ENCODE data around the gene SH3GL1. TPM values are rescaled to one million over a fixed set of nuclear protein-coding genes. Genes with fewer than 3 reads are reported as not detected.

Gene SH3GL1
- total and polyA plus RNA-seq, 2 donors: 15.4 to 40.6 TPM

DNA sequence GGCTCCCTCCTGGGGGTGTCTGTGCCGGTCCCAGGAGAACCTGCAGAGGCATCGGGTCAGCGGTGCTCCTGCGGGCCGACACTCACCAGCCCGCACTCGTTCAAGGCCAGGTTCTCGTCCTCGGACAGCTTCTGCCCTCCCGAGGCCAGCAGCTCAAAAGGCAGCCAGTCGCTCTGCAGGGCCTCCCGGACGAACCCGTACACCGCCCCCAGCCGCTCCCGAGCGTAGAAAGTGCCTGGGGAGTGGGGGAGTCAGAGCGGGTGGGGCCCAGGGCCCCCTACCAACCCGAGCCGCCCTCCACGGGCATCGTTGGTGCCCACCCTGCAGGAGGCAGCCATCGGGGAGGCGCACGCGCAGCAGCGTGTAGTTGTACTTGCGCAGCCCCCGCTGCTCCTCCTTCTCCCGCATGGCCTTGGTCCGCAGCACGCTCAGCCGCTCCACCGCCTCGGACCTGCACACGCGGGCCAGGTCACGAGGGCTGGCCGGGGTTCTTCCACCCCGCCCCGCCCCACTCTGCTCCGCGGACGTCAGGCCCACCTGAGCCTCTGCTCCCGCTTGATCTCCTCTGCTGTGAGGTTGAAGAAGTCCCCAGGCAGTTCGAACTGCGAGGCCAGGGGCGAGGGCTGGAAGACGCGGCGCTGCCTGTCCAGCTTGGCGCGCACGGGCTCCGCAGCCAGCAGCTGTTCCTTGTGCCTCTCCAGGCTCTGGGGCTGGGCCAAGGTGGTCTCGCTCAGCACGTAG lies 45.8 kb upstream of the SH3GL1 start:
- Histone ChIP-seq H3K4me3 (ENCODE audit: low read length in 2 of 2) (no peak overlapping the region), H3K9me3 (ENCODE audit: control insufficient read depth in 2 of 2, insufficient read depth in 1 of 2, low read length in 1 of 2) (peaks cover 0 to 4% of the 10 kb centered on the region in 2 donors), H3K27me3 (ENCODE audit: control insufficient read depth in 2 of 2, insufficient read depth in 1 of 2, low read length in 1 of 2) (no peaks in the 10 kb centered on the region), H3K4me1 (ENCODE audit: control insufficient read depth in 2 of 2, insufficient read depth in 2 of 2, low read length in 2 of 2) (no peaks in the 10 kb centered on the region), H3K27ac (ENCODE audit: low read depth in 1 of 2, low read length in 1 of 2) (no peak overlapping the region), H3K36me3 (ENCODE audit: control insufficient read depth in 2 of 2, insufficient read depth in 2 of 2, low read length in 1 of 2) (peaks cover 73 to 78% of the 10 kb centered on the region in 2 donors)
- no peak for DNase-seq (ENCODE audit: low read depth in 6 of 9, low spot score in 9 of 9)
- WGBS: 98% methylated on average over 58 of the region's 58 CpGs

DNA sequence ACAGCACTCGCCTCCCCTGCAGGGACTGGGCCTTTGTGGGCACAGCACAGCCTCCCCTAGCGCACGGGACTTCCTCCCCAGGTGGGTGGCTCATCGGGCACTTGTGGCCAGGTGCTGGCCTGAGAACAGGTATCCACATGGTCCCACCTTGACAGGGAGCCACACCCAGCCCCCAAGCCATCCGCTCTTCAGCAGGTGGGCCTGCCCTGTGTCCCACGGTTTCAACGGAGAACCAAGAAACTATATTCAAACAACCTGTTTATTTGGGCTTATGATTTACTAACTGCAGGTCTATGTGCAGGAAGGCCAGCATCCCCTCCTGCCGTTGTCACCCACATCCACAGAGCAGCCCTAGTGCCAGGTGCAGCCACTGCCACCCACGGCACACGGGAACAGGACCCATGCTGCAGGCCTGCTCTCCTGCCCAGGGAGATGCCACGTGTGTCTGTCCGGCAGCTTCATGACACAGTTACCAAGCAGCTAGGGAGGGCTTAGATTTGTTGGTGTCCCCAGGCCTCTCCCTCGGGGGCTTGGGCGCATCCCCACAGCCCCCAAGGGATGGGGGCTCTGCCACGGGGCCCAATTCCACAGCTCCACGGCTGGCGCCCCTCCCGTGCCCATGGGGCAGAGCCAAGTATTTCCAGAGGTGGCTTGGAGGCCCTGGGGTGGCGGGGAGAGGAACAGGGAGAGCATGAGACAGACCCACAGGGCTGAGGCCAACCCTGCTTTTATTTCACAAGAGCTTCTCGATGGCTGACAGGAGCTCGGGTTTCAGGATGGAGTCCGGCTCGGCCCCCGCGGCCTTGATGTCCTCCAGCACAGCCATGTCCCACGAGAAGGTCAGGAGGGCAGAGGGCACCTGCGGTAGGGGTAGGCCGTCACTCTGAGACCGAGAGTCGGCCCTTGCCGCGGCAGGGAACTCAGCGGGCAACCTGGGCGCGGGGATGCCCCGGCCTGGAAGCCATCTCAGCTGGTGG lies 44.7 kb upstream of the SH3GL1 start:
- DNase-seq (ENCODE audit: low read depth in 6 of 9, low spot score in 9 of 9): no peak
- Histone ChIP-seq H3K27ac (ENCODE audit: low read depth in 1 of 2, low read length in 1 of 2) (no peak overlapping the region), H3K4me1 (ENCODE audit: control insufficient read depth in 2 of 2, insufficient read depth in 2 of 2, low read length in 2 of 2) (no peaks in the 10 kb centered on the region), H3K36me3 (ENCODE audit: control insufficient read depth in 2 of 2, insufficient read depth in 2 of 2, low read length in 1 of 2) (peaks cover 72 to 77% of the 10 kb centered on the region in 2 donors), H3K9me3 (ENCODE audit: control insufficient read depth in 2 of 2, insufficient read depth in 1 of 2, low read length in 1 of 2) (peaks cover 0 to 4% of the 10 kb centered on the region in 2 donors), H3K27me3 (ENCODE audit: control insufficient read depth in 2 of 2, insufficient read depth in 1 of 2, low read length in 1 of 2) (no peaks in the 10 kb centered on the region), H3K4me3 (ENCODE audit: low read length in 2 of 2) (no peak overlapping the region)
- WGBS: 95% methylated on average over 36 of the region's 36 CpGs

DNA sequence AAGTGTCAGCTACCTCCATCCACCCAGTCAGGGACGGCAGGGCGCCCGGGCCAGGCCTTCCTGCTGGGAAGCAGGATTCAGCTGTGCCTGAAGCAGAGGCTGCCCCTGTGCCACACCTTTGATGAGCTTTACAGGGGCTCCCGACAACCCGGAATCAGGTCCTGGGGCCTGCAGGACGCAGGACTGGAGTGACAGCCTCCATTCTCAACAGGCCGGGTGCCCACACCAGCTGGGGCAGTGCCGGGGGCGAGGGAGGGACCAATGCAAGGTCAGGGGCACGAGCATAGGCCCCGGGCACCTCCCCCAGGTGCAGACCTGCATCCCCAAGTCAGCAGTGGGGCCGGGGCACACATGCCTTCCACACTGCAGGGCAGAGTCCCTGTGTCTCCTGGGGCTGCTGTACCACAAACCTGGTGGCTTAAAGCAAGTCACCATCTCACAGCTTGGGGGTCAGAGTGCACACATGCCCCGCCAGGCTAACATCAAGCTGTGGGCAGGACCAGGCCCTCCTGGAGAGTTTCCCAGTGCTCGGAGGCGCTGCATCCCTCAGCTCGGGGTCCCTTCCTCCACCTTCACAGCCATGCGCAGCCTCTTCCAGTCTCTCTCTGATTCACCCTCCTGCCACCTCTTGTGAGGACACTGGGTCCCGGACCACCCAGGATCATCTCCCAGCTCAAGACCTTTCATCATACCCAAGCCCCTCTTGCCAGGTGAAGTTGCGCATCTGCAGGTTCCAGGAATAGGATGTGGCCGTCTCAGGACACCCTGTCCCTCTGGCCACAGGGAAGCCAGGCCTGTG lies 43.8 kb upstream of the SH3GL1 start:
- H3K27ac ChIP-seq (ENCODE audit: low read depth in 1 of 2, low read length in 1 of 2): no peak overlapping the region
- H3K36me3 ChIP-seq (ENCODE audit: control insufficient read depth in 2 of 2, insufficient read depth in 2 of 2, low read length in 1 of 2): peaks cover 75 to 81% of the 10 kb centered on the region in 2 donors
- no peaks in the 10 kb centered on the region for H3K4me1 ChIP-seq (ENCODE audit: control insufficient read depth in 2 of 2, insufficient read depth in 2 of 2, low read length in 2 of 2)
- WGBS: 96% methylated on average over 20 of the region's 20 CpGs
- H3K9me3 ChIP-seq (ENCODE audit: control insufficient read depth in 2 of 2, insufficient read depth in 1 of 2, low read length in 1 of 2): peaks cover 0 to 4% of the 10 kb centered on the region in 2 donors
- DNase-seq (ENCODE audit: low read depth in 6 of 9, low spot score in 9 of 9): no peak
- H3K27me3 ChIP-seq (ENCODE audit: control insufficient read depth in 2 of 2, insufficient read depth in 1 of 2, low read length in 1 of 2): no peaks in the 10 kb centered on the region
- no peak overlapping the region for H3K4me3 ChIP-seq (ENCODE audit: low read length in 2 of 2)

DNA sequence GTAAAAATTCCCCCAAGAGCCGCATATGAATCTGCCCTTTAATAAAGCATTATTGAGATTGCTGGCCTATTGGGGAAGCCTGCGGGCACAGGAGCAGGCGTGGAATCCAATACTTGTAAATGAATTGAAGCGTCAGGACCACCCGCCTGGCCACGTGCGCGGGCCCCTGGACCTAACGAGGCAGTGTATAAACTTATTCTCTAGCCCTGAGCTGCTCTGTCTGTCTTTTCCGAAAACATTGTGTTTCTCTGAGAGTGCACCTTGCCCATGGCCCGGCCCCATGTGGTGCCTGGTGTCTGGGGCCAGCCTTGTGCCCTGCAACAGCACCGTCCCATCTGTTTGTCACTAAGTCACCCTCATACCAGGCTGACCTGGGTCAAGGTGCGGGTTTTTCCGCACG lies 42.8 kb upstream of the SH3GL1 start:
- H3K9me3 ChIP-seq (ENCODE audit: control insufficient read depth in 2 of 2, insufficient read depth in 1 of 2, low read length in 1 of 2): peaks cover 0 to 4% of the 10 kb centered on the region in 2 donors
- no peaks in the 10 kb centered on the region for H3K27me3 ChIP-seq (ENCODE audit: control insufficient read depth in 2 of 2, insufficient read depth in 1 of 2, low read length in 1 of 2)
- no peaks in the 10 kb centered on the region for H3K4me1 ChIP-seq (ENCODE audit: control insufficient read depth in 2 of 2, insufficient read depth in 2 of 2, low read length in 2 of 2)
- H3K4me3 ChIP-seq (ENCODE audit: low read length in 2 of 2): no peak overlapping the region
- WGBS: 96% methylated on average over 15 of the region's 15 CpGs
- DNase-seq (ENCODE audit: low read depth in 6 of 9, low spot score in 9 of 9): no peak
- peaks cover 65 to 79% of the 10 kb centered on the region in 2 donors for H3K36me3 ChIP-seq (ENCODE audit: control insufficient read depth in 2 of 2, insufficient read depth in 2 of 2, low read length in 1 of 2)
- H3K27ac ChIP-seq (ENCODE audit: low read depth in 1 of 2, low read length in 1 of 2): no peak overlapping the region

DNA sequence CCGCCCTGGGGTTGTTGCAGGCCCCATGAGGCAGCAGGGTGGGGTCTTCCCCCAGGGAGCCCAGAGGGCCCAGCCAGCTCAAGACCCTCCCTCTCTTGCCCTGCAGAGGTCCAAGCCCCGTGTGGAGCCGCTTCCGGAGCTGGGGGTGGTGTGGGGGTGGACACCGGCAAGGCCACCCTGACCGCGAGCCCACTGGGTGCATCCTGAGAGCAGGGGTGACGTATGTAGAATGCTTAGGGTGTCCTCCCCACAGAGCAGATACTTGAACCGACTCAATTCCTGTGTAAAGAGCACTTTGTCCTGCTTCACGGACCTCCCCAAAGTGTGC lies 42.4 kb upstream of the SH3GL1 start:
- H3K36me3 ChIP-seq (ENCODE audit: control insufficient read depth in 2 of 2, insufficient read depth in 2 of 2, low read length in 1 of 2): peaks cover 65 to 75% of the 10 kb centered on the region in 2 donors
- H3K9me3 ChIP-seq (ENCODE audit: control insufficient read depth in 2 of 2, insufficient read depth in 1 of 2, low read length in 1 of 2): peaks cover 0 to 4% of the 10 kb centered on the region in 2 donors
- 96% methylated on average over 10 of the region's 10 CpGs for WGBS
- no peaks in the 10 kb centered on the region for H3K4me1 ChIP-seq (ENCODE audit: control insufficient read depth in 2 of 2, insufficient read depth in 2 of 2, low read length in 2 of 2)
- no peak overlapping the region for H3K27ac ChIP-seq (ENCODE audit: low read depth in 1 of 2, low read length in 1 of 2)
- no peak for DNase-seq (ENCODE audit: low read depth in 6 of 9, low spot score in 9 of 9)
- H3K27me3 ChIP-seq (ENCODE audit: control insufficient read depth in 2 of 2, insufficient read depth in 1 of 2, low read length in 1 of 2): no peaks in the 10 kb centered on the region
- no peak overlapping the region for H3K4me3 ChIP-seq (ENCODE audit: low read length in 2 of 2)

DNA sequence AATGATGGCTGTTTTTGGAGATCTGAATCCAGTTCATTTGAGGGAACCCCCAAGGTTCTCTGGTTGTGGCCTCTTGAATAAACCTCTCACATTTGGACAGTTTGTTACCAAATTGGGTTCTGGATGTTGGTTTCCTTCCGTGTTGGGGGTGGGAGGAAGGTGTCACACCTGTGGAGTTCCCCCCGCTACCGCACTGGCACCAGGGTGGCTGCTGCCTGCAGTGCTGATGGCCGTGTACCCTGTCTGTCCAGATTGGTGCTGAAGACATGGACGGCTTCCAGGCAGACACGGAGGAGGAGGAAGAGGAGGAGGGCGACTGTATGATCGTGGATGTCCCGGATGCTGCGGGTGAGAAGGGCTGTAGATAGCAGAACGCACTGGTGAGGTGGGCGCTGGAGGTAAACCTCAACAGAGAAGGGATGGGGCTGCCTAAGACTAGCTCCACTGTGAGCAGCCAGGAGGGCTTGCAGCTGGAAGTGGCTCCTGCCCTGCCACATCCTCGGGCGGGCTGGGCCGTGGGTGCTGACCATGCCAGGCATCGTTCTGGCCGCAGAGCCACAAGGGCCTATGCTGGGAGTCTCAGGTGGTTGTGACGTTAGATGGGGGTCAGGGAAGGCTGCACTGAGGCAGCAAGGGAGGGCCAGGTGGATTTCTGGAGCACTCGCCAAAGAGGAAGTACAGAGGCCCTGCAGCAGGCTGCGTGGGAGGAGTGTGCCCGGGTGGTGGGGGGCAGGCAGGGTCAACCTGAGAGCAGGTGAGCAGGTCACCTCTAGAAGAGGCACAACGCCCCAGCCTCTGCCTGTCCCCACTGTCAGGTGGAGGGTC lies 41.9 kb upstream of the SH3GL1 start:
- WGBS: 87% methylated on average over 22 of the region's 22 CpGs
- no peak for DNase-seq (ENCODE audit: low read depth in 6 of 9, low spot score in 9 of 9)
- H3K27me3 ChIP-seq (ENCODE audit: control insufficient read depth in 2 of 2, insufficient read depth in 1 of 2, low read length in 1 of 2): no peaks in the 10 kb centered on the region
- no peaks in the 10 kb centered on the region for H3K4me1 ChIP-seq (ENCODE audit: control insufficient read depth in 2 of 2, insufficient read depth in 2 of 2, low read length in 2 of 2)
- H3K27ac ChIP-seq (ENCODE audit: low read depth in 1 of 2, low read length in 1 of 2): no peak overlapping the region
- H3K36me3 ChIP-seq (ENCODE audit: control insufficient read depth in 2 of 2, insufficient read depth in 2 of 2, low read length in 1 of 2): peaks cover 59 to 71% of the 10 kb centered on the region in 2 donors
- no peak overlapping the region for H3K4me3 ChIP-seq (ENCODE audit: low read length in 2 of 2)
- peaks cover 0 to 4% of the 10 kb centered on the region in 2 donors for H3K9me3 ChIP-seq (ENCODE audit: control insufficient read depth in 2 of 2, insufficient read depth in 1 of 2, low read length in 1 of 2)

DNA sequence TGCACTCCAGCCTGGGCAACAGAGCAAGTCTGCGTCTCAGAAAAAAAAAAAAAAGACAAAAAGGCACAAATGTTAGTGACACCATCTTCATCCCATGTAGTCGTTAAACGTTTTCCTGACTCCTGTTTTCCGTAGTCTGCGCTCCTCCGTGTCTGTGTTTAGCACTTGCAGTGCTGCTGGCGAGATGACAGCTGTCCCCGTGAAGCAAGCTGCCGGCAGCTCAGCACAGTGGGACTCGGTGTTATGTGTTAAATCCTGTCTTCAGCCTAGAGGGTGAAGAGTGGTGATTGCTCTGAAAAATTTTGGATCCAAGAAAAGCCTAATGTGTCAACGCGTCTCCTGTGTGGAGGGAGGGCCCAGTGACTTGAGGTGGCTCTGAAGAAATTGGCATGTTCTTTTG lies 38.9 kb upstream of the SH3GL1 start:
- WGBS: 93% methylated on average over 12 of the region's 12 CpGs
- Histone ChIP-seq H3K27me3 (ENCODE audit: control insufficient read depth in 2 of 2, insufficient read depth in 1 of 2, low read length in 1 of 2) (no peaks in the 10 kb centered on the region), H3K27ac (ENCODE audit: low read depth in 1 of 2, low read length in 1 of 2) (no peak overlapping the region), H3K4me3 (ENCODE audit: low read length in 2 of 2) (no peak overlapping the region), H3K4me1 (ENCODE audit: control insufficient read depth in 2 of 2, insufficient read depth in 2 of 2, low read length in 2 of 2) (no peaks in the 10 kb centered on the region), H3K36me3 (ENCODE audit: control insufficient read depth in 2 of 2, insufficient read depth in 2 of 2, low read length in 1 of 2) (peaks cover 53 to 59% of the 10 kb centered on the region in 2 donors), H3K9me3 (ENCODE audit: control insufficient read depth in 2 of 2, insufficient read depth in 1 of 2, low read length in 1 of 2) (peaks cover 0 to 4% of the 10 kb centered on the region in 2 donors)
- DNase-seq (ENCODE audit: low read depth in 6 of 9, low spot score in 9 of 9): no peak

DNA sequence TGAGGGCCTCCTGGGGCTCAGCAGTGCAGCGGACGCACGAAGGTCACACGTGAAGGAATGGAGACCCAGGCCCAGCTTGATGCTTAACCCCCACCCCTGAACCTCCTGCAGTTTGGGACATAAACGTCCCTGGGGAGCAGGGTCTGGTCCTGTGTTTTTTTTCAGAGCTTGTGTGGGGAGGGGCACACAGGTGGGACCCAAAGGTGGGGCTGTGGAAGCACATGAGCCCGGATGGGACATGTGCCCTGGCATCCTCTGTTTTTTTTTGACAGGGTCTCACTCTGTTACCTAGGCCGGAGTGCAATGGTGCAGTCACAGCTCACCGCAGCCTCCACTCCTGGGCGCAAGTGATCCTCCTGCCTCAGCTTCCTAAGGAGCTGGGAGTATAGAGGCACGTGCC lies 36.8 kb upstream of the SH3GL1 start:
- DNase-seq (ENCODE audit: low read depth in 6 of 9, low spot score in 9 of 9): no peak
- Histone ChIP-seq H3K27ac (ENCODE audit: low read depth in 1 of 2, low read length in 1 of 2) (no peak overlapping the region), H3K36me3 (ENCODE audit: control insufficient read depth in 2 of 2, insufficient read depth in 2 of 2, low read length in 1 of 2) (peaks cover 62 to 64% of the 10 kb centered on the region in 2 donors), H3K4me3 (ENCODE audit: low read length in 2 of 2) (no peak overlapping the region), H3K9me3 (ENCODE audit: control insufficient read depth in 2 of 2, insufficient read depth in 1 of 2, low read length in 1 of 2) (no peaks in the 10 kb centered on the region), H3K27me3 (ENCODE audit: control insufficient read depth in 2 of 2, insufficient read depth in 1 of 2, low read length in 1 of 2) (no peaks in the 10 kb centered on the region), H3K4me1 (ENCODE audit: control insufficient read depth in 2 of 2, insufficient read depth in 2 of 2, low read length in 2 of 2) (no peaks in the 10 kb centered on the region)
- WGBS: 98% methylated on average over 10 of the region's 10 CpGs
